ENCODE results near the gene ABCC5.

ABCC5 gene

GRCh38 chr3:183988216-183988790 lies 29.4 kb downstream of the ABCC5 start:
- TF ChIP-seq CTCF (IDR thresholded peaks at IDR 0.05; ENCODE audit: low read depth, low read length) = no peak
- no peak overlapping the region for H3K4me3 ChIP-seq (replicated peaks in 1 of 2; ENCODE audit: low read depth in 2 of 2, low read length in 2 of 2)
- peak in 1 of 2 donors; percentile 51 for DNase-seq (ENCODE audit: low read depth in 2 of 2)

DNA sequence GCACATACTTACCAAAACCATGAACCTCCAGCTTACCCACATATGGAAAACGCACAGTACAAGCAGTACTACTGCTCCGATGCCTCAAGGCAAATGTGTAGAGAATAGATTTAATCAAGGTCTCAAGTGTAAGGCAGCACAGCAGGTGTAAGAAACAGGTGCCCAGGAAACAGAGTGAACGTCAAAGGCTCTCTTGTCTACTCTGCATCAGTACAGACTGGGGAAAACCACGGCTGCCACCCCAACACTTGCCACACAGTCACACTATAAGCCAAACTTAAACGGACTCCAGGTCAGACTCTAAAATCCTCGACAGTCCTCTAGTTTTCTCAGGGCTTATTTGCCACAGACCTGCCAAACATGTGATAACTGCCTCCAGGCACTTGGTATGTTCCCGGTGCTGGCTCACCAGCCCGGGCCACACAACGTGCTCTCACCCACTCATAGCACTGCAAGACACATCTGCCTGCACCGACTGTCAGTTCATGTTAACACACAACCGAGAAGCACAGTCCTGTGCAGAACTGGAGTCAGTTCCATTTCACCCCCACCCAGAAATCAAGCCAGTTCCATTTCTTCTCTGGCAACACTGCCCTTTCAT lies 30.6 kb downstream of the ABCC5 start:
- DNase-seq (ENCODE audit: low read depth in 2 of 2) = no peak
- H3K4me3 ChIP-seq (replicated peaks in 1 of 2; ENCODE audit: low read depth in 2 of 2, low read length in 2 of 2) = no peak overlapping the region
- TF ChIP-seq CTCF (IDR thresholded peaks at IDR 0.05; ENCODE audit: low read depth, low read length) = no peak

- no peak overlapping the region for H3K4me3 ChIP-seq (replicated peaks in 1 of 2; ENCODE audit: low read depth in 2 of 2, low read length in 2 of 2)
- TF ChIP-seq CTCF (IDR thresholded peaks at IDR 0.05; ENCODE audit: low read depth, low read length) = no peak
- DNase-seq (ENCODE audit: low read depth in 2 of 2) = no peak
Observed at GRCh38 chr3:183984749-183985729, 32.6 kb downstream of the ABCC5 start.

DNA sequence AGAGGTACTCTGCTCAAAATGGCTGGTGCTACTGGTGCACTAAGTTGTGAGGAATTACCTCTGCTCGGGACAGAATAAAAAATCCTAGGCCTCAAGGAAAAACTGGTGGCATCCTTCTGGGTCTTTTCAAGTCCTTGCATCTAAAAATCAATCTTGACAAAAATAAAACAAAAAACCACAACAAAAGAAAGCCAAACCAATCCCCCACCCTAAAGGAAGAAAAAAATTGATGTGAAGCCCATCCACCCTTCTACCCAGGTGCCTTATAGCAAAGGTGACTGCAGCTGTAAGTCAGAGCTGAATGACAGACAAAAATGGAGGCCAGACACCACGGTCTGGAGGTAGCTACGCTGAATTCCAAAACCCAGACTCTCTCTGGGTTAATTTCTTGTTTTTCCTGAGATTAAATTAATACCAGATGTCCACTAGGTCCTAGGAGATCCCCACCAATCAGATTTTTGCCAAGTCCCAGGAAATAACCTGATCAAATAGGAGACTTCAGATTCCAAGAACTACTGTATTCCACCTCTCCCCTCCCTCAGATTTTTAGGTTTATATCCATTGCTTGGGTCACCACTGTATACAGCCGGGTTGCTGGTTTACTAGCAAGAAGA lies 33.5 kb downstream of the ABCC5 start:
- H3K4me3 ChIP-seq (replicated peaks in 1 of 2; ENCODE audit: low read depth in 2 of 2, low read length in 2 of 2) = no peak overlapping the region
- no peak for DNase-seq (ENCODE audit: low read depth in 2 of 2)
- no peak for TF ChIP-seq CTCF (IDR thresholded peaks at IDR 0.05; ENCODE audit: low read depth, low read length)

GRCh38 chr3:183981990-183982644 lies 35.6 kb downstream of the ABCC5 start:
- no peak overlapping the region for H3K4me3 ChIP-seq (replicated peaks in 1 of 2; ENCODE audit: low read depth in 2 of 2, low read length in 2 of 2)
- TF ChIP-seq CTCF (IDR thresholded peaks at IDR 0.05; ENCODE audit: low read depth, low read length) = no peak
- no peak for DNase-seq (ENCODE audit: low read depth in 2 of 2)

DNA sequence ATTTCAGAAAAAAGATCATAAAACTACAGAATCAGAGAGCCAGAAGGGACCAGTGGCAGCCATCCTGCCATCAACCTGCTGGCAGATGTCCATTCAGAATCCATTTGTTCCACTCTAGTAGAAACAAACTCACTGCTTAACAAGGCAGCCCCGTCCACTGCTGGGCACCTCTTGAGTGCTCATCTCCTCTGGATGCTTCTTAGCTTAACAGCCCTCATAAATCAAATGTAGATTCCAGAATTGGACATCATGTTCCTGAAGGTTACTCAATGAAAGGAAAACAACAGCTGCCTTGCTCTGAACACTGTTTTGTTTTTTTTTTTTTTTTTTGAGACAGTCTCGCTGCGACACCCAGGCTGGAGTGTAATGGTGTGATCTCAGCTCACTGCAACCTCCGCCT lies 37.3 kb downstream of the ABCC5 start:
- no peak for TF ChIP-seq CTCF (IDR thresholded peaks at IDR 0.05; ENCODE audit: low read depth, low read length)
- DNase-seq (ENCODE audit: low read depth in 2 of 2) = peak; percentile 6 to 50
- H3K4me3 ChIP-seq (replicated peaks in 1 of 2; ENCODE audit: low read depth in 2 of 2, low read length in 2 of 2) = no peak overlapping the region
